ENCODE data around the gene OR10H2. TPM values are rescaled to one million over a fixed set of nuclear protein-coding genes. Genes with fewer than 3 reads are reported as not detected.
"Not testable (repeated sequence)": the region's sequence is repeated elsewhere in the genome, so short reads cannot be mapped to it uniquely, and the experiment has no call there.

The OR10H2 gene, protein sequence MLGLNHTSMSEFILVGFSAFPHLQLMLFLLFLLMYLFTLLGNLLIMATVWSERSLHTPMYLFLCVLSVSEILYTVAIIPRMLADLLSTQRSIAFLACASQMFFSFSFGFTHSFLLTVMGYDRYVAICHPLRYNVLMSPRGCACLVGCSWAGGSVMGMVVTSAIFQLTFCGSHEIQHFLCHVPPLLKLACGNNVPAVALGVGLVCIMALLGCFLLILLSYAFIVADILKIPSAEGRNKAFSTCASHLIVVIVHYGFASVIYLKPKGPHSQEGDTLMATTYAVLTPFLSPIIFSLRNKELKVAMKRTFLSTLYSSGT
- total RNA-seq: not detected in 2 replicates

DNA sequence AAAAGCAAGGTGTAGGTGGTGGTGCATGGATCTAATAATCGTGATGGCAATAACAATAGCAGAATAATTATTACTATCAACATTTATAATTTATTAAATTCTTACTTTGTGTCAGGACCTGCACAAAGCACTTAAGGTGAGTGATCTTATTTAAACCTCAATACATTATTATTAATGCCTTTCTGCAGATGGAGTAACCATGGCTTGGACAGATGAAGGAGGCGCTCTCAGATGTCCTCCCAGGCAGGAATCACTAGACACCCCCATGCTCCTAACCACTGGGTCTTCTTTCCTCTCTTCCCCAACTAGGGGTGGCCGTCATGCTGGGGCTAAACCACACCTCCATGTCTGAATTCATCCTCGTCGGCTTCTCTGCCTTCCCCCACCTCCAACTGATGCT is at the start of gene OR10H2:
Gene OR10H2, plus strand, starts transcription at position 301 of the 400 bp plus-strand sequence. Its CDS starts 20 bp downstream, at position 321.
- H3K4me3 ChIP-seq (ENCODE audit: low read depth, low read length): no peak within 1 kb of the TSS
- DNase-seq (ENCODE audit: low read depth): no peak
- TF ChIP-seq, protein P1, sequence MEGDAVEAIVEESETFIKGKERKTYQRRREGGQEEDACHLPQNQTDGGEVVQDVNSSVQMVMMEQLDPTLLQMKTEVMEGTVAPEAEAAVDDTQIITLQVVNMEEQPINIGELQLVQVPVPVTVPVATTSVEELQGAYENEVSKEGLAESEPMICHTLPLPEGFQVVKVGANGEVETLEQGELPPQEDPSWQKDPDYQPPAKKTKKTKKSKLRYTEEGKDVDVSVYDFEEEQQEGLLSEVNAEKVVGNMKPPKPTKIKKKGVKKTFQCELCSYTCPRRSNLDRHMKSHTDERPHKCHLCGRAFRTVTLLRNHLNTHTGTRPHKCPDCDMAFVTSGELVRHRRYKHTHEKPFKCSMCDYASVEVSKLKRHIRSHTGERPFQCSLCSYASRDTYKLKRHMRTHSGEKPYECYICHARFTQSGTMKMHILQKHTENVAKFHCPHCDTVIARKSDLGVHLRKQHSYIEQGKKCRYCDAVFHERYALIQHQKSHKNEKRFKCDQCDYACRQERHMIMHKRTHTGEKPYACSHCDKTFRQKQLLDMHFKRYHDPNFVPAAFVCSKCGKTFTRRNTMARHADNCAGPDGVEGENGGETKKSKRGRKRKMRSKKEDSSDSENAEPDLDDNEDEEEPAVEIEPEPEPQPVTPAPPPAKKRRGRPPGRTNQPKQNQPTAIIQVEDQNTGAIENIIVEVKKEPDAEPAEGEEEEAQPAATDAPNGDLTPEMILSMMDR (conservative IDR thresholded peaks at IDR 0.05; ENCODE audit: low read depth, low read length): no peak

- TF ChIP-seq, protein P1 (conservative IDR thresholded peaks at IDR 0.05; ENCODE audit: low read depth, low read length): no peak
- DNase-seq (ENCODE audit: low read depth): no peak
- H3K4me3 ChIP-seq (ENCODE audit: low read depth, low read length): no peak overlapping the region
These were observed 48.7 kb upstream of the OR10H2 start for GRCh38 chr19:15679089-15679488.

DNA sequence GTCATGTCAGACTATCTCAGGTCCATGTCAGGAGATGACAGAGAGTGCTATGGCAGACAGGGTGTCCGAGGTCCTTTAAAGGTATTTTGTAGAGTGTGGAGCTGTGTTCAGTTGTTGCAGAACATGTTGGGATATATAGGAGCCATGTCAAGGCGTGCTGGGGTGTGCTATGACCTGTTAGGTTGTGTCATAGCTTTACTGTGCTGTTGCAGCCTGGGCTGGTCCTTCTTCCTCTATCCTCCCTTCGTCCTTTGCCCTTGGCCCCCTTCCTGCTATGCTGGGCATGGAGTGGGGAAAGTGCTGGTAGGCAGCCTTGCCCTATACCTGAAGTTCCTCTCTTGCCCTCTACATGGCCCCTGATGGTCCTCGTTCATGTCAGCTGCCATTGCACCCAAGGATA is 48.0 kb upstream of the OR10H2 start:
- not testable (repeated sequence) for H3K4me3 ChIP-seq (ENCODE audit: low read depth, low read length); DNase-seq (ENCODE audit: low read depth)

DNA sequence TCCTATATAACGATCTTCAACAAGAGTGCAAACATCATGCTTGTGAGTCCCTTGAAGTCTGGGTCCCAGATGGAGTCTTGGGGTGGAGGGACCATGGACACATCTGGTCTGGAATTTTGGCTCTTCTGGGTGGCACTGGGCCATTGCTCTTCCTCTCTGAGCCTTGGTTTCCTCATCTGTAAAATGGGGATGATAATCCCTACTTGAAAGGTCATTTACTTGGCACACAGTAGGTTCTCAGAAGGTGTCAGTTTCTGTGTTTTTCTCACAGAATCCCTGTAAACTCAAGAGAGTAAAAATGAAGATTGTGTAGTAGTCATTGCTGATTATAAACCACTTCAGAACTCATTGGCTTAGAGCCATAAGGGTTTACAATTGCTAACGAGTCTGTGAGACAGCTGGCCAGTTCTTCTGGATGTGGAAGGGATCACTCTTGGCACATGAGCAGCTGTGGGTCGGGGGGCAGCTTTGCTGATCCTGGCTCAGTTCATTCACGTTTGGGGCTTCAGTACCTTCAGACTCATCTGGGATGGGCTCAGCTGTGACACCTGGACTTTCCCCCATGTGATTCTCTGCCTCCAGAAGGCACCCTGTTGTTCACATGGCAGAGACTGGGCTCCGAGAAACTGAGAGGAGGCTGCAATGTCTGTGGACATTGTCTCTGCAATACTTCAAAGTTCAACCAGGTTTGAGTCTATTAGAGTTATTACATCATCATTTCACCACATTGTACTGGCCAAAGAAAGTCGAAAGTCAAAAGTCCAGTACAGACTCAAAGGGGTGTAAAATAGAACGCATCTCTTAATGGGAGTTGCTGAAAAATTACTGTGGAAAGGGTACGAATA is 47.1 kb upstream of the OR10H2 start:
- no peak for DNase-seq (ENCODE audit: low read depth)
- TF ChIP-seq, protein P1 (conservative IDR thresholded peaks at IDR 0.05; ENCODE audit: low read depth, low read length): no peak
- H3K4me3 ChIP-seq (ENCODE audit: low read depth, low read length): no peak overlapping the region

DNA sequence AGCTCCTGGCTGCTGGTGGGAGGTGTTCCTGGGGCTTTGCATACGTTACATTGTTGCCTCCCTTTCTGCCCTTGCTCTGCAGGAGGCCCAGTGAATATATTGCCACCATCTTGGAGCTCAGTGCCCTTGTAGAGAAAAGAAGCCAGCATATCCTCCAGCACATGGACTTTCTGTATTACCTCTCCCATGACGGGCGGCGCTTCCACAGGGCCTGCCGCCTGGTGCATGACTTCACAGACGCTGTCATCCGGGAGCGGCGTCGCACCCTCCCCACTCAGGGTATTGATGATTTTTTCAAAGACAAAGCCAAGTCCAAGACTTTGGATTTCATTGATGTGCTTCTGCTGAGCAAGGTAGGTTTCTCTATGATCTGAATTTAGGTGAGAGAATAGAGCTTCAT is 44.4 kb upstream of the OR10H2 start:
- no peak overlapping the region for H3K4me3 ChIP-seq (ENCODE audit: low read depth, low read length)
- TF ChIP-seq, protein P1 (conservative IDR thresholded peaks at IDR 0.05; ENCODE audit: low read depth, low read length): no peak
- DNase-seq (ENCODE audit: low read depth): no peak

GRCh38 chr19:15684828-15685227 is 43.0 kb upstream of the OR10H2 start:
- DNase-seq (ENCODE audit: low read depth): no peak
- TF ChIP-seq, protein P1 (conservative IDR thresholded peaks at IDR 0.05; ENCODE audit: low read depth, low read length): no peak
- no peak overlapping the region for H3K4me3 ChIP-seq (ENCODE audit: low read depth, low read length)

GRCh38 chr19:15696654-15697194 is 31.1 kb upstream of the OR10H2 start:
- no peak overlapping the region for H3K4me3 ChIP-seq (ENCODE audit: low read depth, low read length)
- no peak for DNase-seq (ENCODE audit: low read depth)
- TF ChIP-seq, protein P1 (conservative IDR thresholded peaks at IDR 0.05; ENCODE audit: low read depth, low read length): no peak
